ENCODE data around the gene PADI1.

PADI1 gene

GRCh38 chr1:17260738-17261137 is 55.8 kb downstream of the PADI1 start:
- H3K4me1 ChIP-seq (ENCODE audit: control insufficient read depth, insufficient read depth, low read length, unreplicated experiment), result peaks cover 7% of the 10 kb centered on the region
- peaks cover 6% of the 10 kb centered on the region for H3K27me3 ChIP-seq (ENCODE audit: insufficient read depth, low read length)
- H3K36me3 ChIP-seq (ENCODE audit: insufficient read depth, low read length), result no peaks in the 10 kb centered on the region
- H3K79me2 ChIP-seq (ENCODE audit: control insufficient read depth, insufficient read depth, low read length, unreplicated experiment), result no peaks in the 10 kb centered on the region
- H3K4me3 ChIP-seq (ENCODE audit: low read depth, low read length), result no peak overlapping the region
- H2AFZ ChIP-seq (ENCODE audit: low read length, unreplicated experiment), result no peak overlapping the region
- H3K27ac ChIP-seq (ENCODE audit: low read depth, low read length), result no peak overlapping the region

DNA sequence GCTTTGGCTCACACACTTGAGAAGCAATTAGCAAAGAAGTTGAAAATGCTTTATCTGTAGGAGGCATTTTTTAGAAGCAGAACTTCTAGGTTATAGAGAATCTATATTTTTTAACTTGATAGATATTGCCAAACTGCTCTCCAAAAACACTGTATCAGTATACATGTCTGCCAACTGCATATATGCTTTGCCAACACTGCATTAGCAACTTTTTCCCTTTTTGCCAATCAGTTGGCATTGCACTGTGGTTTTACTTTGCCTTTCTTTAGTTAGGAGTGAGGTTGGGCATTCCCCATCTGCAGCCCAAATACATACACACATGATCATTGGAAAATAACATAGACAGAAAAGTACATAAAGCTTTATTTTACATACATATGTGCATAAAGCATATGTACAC is 59.0 kb downstream of the PADI1 start:
- H3K36me3 ChIP-seq (ENCODE audit: insufficient read depth, low read length), result no peaks in the 10 kb centered on the region
- peaks cover 6% of the 10 kb centered on the region for H3K27me3 ChIP-seq (ENCODE audit: insufficient read depth, low read length)
- H3K4me1 ChIP-seq (ENCODE audit: control insufficient read depth, insufficient read depth, low read length, unreplicated experiment), result peaks cover 4% of the 10 kb centered on the region
- no peak overlapping the region for H3K27ac ChIP-seq (ENCODE audit: low read depth, low read length)
- no peak overlapping the region for H3K4me3 ChIP-seq (ENCODE audit: low read depth, low read length)
- H3K79me2 ChIP-seq (ENCODE audit: control insufficient read depth, insufficient read depth, low read length, unreplicated experiment), result no peaks in the 10 kb centered on the region
- H2AFZ ChIP-seq (ENCODE audit: low read length, unreplicated experiment), result no peak overlapping the region

DNA sequence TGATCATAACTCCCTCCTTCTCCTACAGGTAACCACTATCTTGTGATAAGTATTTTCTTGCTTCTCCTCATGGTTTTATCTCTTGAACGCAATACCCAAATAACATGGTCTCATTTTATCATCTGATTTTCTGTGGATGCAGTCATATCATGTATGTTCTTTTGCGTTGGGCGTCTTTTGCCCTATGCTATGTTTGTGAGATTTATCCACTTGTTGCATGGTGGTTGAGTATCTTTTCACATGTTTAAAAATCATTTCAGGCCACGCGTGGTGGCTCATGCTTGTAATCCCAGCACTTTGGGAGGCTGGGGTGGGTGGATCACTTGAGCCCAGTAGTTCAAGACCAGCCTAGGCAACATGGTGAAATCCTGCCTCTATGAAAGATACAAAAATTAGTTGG is 59.5 kb downstream of the PADI1 start:
- H3K27ac ChIP-seq (ENCODE audit: low read depth, low read length), result no peak overlapping the region
- no peaks in the 10 kb centered on the region for H3K79me2 ChIP-seq (ENCODE audit: control insufficient read depth, insufficient read depth, low read length, unreplicated experiment)
- H3K4me3 ChIP-seq (ENCODE audit: low read depth, low read length), result no peak overlapping the region
- H3K4me1 ChIP-seq (ENCODE audit: control insufficient read depth, insufficient read depth, low read length, unreplicated experiment), result peaks cover 1% of the 10 kb centered on the region
- peaks cover 6% of the 10 kb centered on the region for H3K27me3 ChIP-seq (ENCODE audit: insufficient read depth, low read length)
- H3K36me3 ChIP-seq (ENCODE audit: insufficient read depth, low read length), result no peaks in the 10 kb centered on the region
- no peak overlapping the region for H2AFZ ChIP-seq (ENCODE audit: low read length, unreplicated experiment)

GRCh38 chr1:17265162-17265561 is 60.2 kb downstream of the PADI1 start:
- H3K4me1 ChIP-seq (ENCODE audit: control insufficient read depth, insufficient read depth, low read length, unreplicated experiment), result no peaks in the 10 kb centered on the region
- peaks cover 6% of the 10 kb centered on the region; the same call in 1 of the 2 replicates for H3K27me3 ChIP-seq (ENCODE audit: insufficient read depth, low read length)
- H2AFZ ChIP-seq (ENCODE audit: low read length, unreplicated experiment), result no peak overlapping the region
- no peaks in the 10 kb centered on the region for H3K79me2 ChIP-seq (ENCODE audit: control insufficient read depth, insufficient read depth, low read length, unreplicated experiment)
- H3K36me3 ChIP-seq (ENCODE audit: insufficient read depth, low read length), result no peaks in the 10 kb centered on the region
- no peak overlapping the region for H3K4me3 ChIP-seq (ENCODE audit: low read depth, low read length)
- no peak overlapping the region for H3K27ac ChIP-seq (ENCODE audit: low read depth, low read length)

DNA sequence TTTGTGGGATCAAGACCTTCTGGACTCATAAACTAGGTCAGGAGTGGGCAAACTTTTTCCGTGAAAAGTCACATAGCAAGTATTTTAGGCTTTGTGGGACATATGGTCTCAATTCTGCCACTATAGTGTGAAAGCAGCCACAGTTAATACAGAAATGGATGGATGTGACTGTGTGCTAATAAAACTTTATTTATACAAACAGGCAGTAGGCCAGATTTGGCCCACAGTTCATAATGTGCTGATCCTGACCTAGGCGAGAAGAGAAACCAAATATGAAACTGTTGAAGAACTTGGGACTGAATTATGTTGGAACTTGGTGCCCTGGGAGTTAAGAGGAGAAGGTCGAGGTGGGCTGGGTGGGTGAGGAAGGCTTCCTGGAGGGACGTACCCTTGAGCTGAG is 61.0 kb downstream of the PADI1 start:
- Histone ChIP-seq H3K27me3 (ENCODE audit: insufficient read depth, low read length) (peaks cover 6% of the 10 kb centered on the region; the same call in 1 of the 2 replicates), H2AFZ (ENCODE audit: low read length, unreplicated experiment) (no peak overlapping the region), H3K79me2 (ENCODE audit: control insufficient read depth, insufficient read depth, low read length, unreplicated experiment) (no peaks in the 10 kb centered on the region), H3K27ac (ENCODE audit: low read depth, low read length) (no peak overlapping the region), H3K4me3 (ENCODE audit: low read depth, low read length) (no peak overlapping the region), H3K36me3 (ENCODE audit: insufficient read depth, low read length) (no peaks in the 10 kb centered on the region), H3K4me1 (ENCODE audit: control insufficient read depth, insufficient read depth, low read length, unreplicated experiment) (no peaks in the 10 kb centered on the region)

DNA sequence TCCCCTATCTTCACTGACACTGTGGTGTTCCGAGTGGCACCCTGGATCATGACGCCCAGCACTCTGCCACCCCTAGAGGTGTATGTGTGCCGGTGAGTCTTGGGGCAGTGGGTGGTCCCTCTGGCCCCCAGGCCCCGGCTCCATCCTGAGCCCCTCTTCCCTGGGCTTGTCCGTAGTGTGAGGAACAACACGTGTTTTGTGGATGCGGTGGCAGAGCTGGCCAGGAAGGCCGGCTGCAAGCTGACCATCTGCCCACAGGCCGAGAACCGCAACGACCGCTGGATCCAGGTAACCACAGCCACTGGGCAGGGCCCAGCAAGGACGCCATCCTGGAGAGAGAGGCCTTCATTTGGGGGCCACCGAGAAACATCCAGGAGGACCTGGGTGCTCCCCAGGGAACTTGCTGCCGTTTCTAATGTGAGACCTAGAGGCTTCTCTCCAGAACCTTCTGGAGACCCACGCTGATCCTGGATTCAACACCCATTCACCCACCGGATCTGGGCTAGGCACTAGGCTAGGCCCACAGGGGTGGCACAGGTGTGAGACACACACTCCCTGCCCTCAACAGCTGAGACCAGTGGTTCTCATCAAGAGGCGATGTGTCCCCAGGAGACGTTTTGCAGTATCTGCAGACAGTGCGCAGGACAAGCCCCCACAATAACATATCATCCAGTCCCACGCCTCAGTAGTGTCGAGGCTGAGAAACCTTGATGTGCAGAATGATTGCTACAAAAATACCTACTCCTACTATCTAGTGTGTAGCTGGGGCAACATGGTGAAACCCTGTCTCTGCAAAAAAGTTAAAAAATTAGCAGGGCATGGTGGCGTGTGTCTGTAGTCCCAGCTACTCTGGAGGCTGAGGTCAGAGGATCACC is 66.2 kb downstream of the PADI1 start:
- no peak overlapping the region for H2AFZ ChIP-seq (ENCODE audit: low read length, unreplicated experiment)
- H3K4me1 ChIP-seq (ENCODE audit: control insufficient read depth, insufficient read depth, low read length, unreplicated experiment), result peaks cover 5% of the 10 kb centered on the region
- H3K36me3 ChIP-seq (ENCODE audit: insufficient read depth, low read length), result no peaks in the 10 kb centered on the region
- H3K27me3 ChIP-seq (ENCODE audit: insufficient read depth, low read length), result no peaks in the 10 kb centered on the region
- H3K4me3 ChIP-seq (ENCODE audit: low read depth, low read length), result no peak overlapping the region
- H3K27ac ChIP-seq (ENCODE audit: low read depth, low read length), result no peak overlapping the region
- H3K79me2 ChIP-seq (ENCODE audit: control insufficient read depth, insufficient read depth, low read length, unreplicated experiment), result no peaks in the 10 kb centered on the region

GRCh38 chr1:17272066-17272465 is 67.1 kb downstream of the PADI1 start:
- H3K27me3 ChIP-seq (ENCODE audit: insufficient read depth, low read length), result no peaks in the 10 kb centered on the region
- peaks cover 8% of the 10 kb centered on the region for H3K4me1 ChIP-seq (ENCODE audit: control insufficient read depth, insufficient read depth, low read length, unreplicated experiment)
- H3K36me3 ChIP-seq (ENCODE audit: insufficient read depth, low read length), result no peaks in the 10 kb centered on the region

GRCh38 chr1:17272646-17273045 is 67.7 kb downstream of the PADI1 start:
- Histone ChIP-seq H3K27ac (ENCODE audit: low read depth, low read length) (no peak overlapping the region), H3K27me3 (ENCODE audit: insufficient read depth, low read length) (no peaks in the 10 kb centered on the region), H3K36me3 (ENCODE audit: insufficient read depth, low read length) (no peaks in the 10 kb centered on the region), H2AFZ (ENCODE audit: low read length, unreplicated experiment) (no peak overlapping the region), H3K79me2 (ENCODE audit: control insufficient read depth, insufficient read depth, low read length, unreplicated experiment) (no peaks in the 10 kb centered on the region), H3K4me3 (ENCODE audit: low read depth, low read length) (no peak overlapping the region), H3K4me1 (ENCODE audit: control insufficient read depth, insufficient read depth, low read length, unreplicated experiment) (peaks cover 8% of the 10 kb centered on the region)

More at GRCh38 chr1:17272066-17272465, 67.1 kb downstream of the PADI1 start:
- no peak overlapping the region for H3K27ac ChIP-seq (ENCODE audit: low read depth, low read length)
- no peaks in the 10 kb centered on the region for H3K79me2 ChIP-seq (ENCODE audit: control insufficient read depth, insufficient read depth, low read length, unreplicated experiment)
- H3K4me3 ChIP-seq (ENCODE audit: low read depth, low read length), result no peak overlapping the region
- no peak overlapping the region for H2AFZ ChIP-seq (ENCODE audit: low read length, unreplicated experiment)

DNA sequence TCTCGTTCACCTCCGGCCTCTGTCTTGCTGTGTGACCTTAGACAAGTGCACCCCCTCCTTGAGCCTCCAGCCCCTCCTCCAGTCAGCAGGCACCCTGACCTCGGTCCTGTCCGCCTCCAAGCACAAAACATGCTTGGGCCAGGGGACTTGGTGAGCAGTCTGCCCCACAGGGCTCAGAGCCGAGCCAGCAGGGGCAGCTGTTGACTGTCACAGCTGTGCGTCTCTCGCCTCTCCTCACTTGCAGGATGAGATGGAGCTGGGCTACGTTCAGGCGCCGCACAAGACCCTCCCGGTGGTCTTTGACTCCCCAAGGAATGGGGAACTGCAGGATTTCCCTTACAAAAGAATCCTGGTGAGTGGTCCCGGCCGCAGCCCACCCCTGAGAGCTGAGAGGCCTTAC is 68.2 kb downstream of the PADI1 start:
- Histone ChIP-seq H3K27ac (ENCODE audit: low read depth, low read length) (no peak overlapping the region), H3K27me3 (ENCODE audit: insufficient read depth, low read length) (no peaks in the 10 kb centered on the region), H3K4me1 (ENCODE audit: control insufficient read depth, insufficient read depth, low read length, unreplicated experiment) (peaks cover 8% of the 10 kb centered on the region), H3K4me3 (ENCODE audit: low read depth, low read length) (no peak overlapping the region), H3K79me2 (ENCODE audit: control insufficient read depth, insufficient read depth, low read length, unreplicated experiment) (no peaks in the 10 kb centered on the region), H2AFZ (ENCODE audit: low read length, unreplicated experiment) (no peak overlapping the region), H3K36me3 (ENCODE audit: insufficient read depth, low read length) (no peaks in the 10 kb centered on the region)

DNA sequence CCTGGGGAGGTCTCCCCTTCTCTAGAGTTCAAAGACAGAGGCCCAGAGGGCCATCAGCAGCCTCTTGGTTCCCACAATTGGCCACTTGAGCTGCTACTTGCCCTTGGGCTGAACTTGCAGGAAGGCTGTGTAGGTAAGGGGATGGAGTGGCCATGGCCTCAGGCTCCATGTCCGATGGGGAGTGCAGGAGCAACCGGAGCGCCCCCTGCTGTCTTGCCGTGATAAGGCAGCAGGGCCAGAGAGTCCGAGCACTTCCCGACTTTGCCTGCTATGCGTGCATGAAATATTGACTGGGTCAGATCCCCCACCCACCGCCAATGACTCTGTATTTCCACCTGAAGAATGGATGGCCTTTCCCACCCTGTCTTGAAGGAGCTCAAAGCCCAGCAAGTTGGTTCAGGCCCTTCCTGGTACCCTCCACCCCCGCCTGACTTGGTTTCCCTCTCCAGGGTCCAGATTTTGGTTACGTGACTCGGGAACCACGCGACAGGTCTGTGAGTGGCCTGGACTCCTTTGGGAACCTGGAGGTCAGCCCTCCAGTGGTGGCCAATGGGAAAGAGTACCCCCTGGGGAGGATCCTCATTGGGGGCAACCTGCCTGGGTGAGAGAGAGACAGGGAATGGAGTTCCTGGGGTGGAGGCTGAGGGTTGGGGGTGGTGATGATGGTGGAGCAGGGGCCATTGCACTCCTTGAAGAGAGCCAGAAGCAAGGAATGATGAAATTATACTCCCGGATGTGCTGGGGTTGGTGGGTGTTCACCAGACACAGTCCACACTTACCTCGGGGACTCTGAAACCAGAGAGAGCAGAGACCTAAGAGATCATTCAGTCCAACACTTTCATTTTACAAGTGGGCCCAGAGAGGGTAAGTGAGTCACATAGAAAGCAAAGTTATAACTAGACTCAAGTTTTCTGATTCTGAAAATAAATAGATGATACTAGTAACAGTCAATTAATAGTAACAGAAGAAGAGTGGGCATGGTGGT is 69.5 kb downstream of the PADI1 start:
- Histone ChIP-seq H3K4me1 (ENCODE audit: control insufficient read depth, insufficient read depth, low read length, unreplicated experiment) (peaks cover 8% of the 10 kb centered on the region), H3K27me3 (ENCODE audit: insufficient read depth, low read length) (no peaks in the 10 kb centered on the region), H3K4me3 (ENCODE audit: low read depth, low read length) (no peak overlapping the region), H3K27ac (ENCODE audit: low read depth, low read length) (no peak overlapping the region), H3K79me2 (ENCODE audit: control insufficient read depth, insufficient read depth, low read length, unreplicated experiment) (no peaks in the 10 kb centered on the region), H2AFZ (ENCODE audit: low read length, unreplicated experiment) (no peak overlapping the region), H3K36me3 (ENCODE audit: insufficient read depth, low read length) (no peaks in the 10 kb centered on the region)

All from ACC112 (cell line).